PC-3 (cell line): Measurements from ENCODE around the gene FOLR2. TPM values are rescaled to one million over a fixed set of nuclear protein-coding genes. Genes with fewer than 3 reads are reported as not detected.
"Not testable (repeated sequence)": the region's sequence is repeated elsewhere in the genome, so short reads cannot be mapped to it uniquely, and the experiment has no call there.

ENCODE experiments used
- ATAC-seq: fragments of 200-7000 bp; cut with Tn5 transposase; 2 replicates; pipeline ENCODE4 v1.9.1; 2020; ENCODE audit warnings: mild to moderate bottlenecking, moderate library complexity
- BruUV-seq: library from RNA; stranded (reverse); fragments of 400-500 nt; replicated peaks from 2 replicates; lab custom pipeline; 2021; lab: Mats Ljungman, UMichigan
- CTCF ChIA-PET: fragments of 300-600 bp; sonication (Branson Sonifier 250); formaldehyde crosslinking; loops from one replicate; lab custom pipeline; 2022; ENCODE audit warnings: antibody characterized with exemption; lab: Charles Lee
- POLR2A ChIA-PET: fragments of 300-600 bp; sonication (Branson Sonifier 250); formaldehyde crosslinking; loops from one replicate; lab custom pipeline; 2022; ENCODE audit warnings: antibody characterized with exemption; ENCODE audit not compliant: unreplicated experiment; lab: Charles Lee
- DNase-seq: peaks from one replicate; pipeline ENCODE4 v3.0.0-alpha.2; 2015
- H2AFZ ChIP-seq: fragments of 300-600 bp; sonication (generic); 2 replicates; pipeline ENCODE4 v1.6.0; 2016; ENCODE audit warnings: antibody characterized with exemption, low read length
- H3F3A ChIP-seq: fragments of 300-600 bp; sonication (generic); one replicate; pipeline ENCODE4 v1.6.0; 2017; ENCODE audit warnings: antibody characterized with exemption, low read length, control low read depth, mild to moderate bottlenecking; ENCODE audit not compliant: unreplicated experiment
- H3K27ac ChIP-seq: fragments of 300-600 bp; sonication (generic); 2 replicates; pipeline ENCODE4 v1.5.1; 2016; ENCODE audit warnings: mild to moderate bottlenecking, low read length
- H3K27me3 ChIP-seq: fragments of 300-600 bp; sonication (generic); 2 replicates; pipeline ENCODE4 v1.6.1; 2016; ENCODE audit warnings: low read length, mixed read lengths
- H3K36me3 ChIP-seq: fragments of 300-600 bp; sonication (generic); 2 replicates; pipeline ENCODE4 v1.6.1; 2016; ENCODE audit warnings: low read depth, mixed run types, low read length, mixed read lengths
- H3K4me1 ChIP-seq: fragments of 300-600 bp; sonication (generic); 2 replicates; pipeline ENCODE4 v1.5.1; 2016; ENCODE audit warnings: low read length; ENCODE audit not compliant: insufficient read depth
- H3K4me2 ChIP-seq: fragments of 300-600 bp; sonication (generic); 2 replicates; pipeline ENCODE4 v1.6.0; 2016; ENCODE audit warnings: low read length
- H3K4me3 ChIP-seq: fragments of 300-600 bp; sonication (generic); 2 replicates; pipeline ENCODE4 v1.5.1; 2016; ENCODE audit warnings: mild to moderate bottlenecking, low read length, mixed read lengths
- H3K79me2 ChIP-seq: fragments of 300-600 bp; sonication (generic); 2 replicates; pipeline ENCODE4 v1.6.1; 2017; ENCODE audit warnings: low read length, mixed read lengths
- H3K9ac ChIP-seq: fragments of 300-600 bp; sonication (generic); 2 replicates; pipeline ENCODE4 v1.6.0; 2016; ENCODE audit warnings: mild to moderate bottlenecking, low read length
- H3K9me2 ChIP-seq: fragments of 300-600 bp; sonication (generic); replicated peaks from 2 replicates; pipeline ENCODE4 v1.6.1; 2016; ENCODE audit warnings: mixed run types, low read length, mixed read lengths
- H3K9me3 ChIP-seq: fragments of 300-600 bp; sonication (generic); 2 replicates; pipeline ENCODE4 v1.6.1; 2016; ENCODE audit warnings: low read length, mixed read lengths
- H4K20me1 ChIP-seq: fragments of 300-600 bp; sonication (generic); 2 replicates; pipeline ENCODE4 v1.6.1; 2016; ENCODE audit warnings: low read length, mixed read lengths
- CTCF ChIP-seq: fragments of 300-600 bp; sonication (generic); conservative IDR thresholded peaks from 2 replicates; pipeline ENCODE4 v1.5.1; 2017; ENCODE audit warnings: antibody characterized with exemption, low read depth, mild to moderate bottlenecking, low read length
- EZH2 ChIP-seq: fragments of 300-600 bp; sonication (generic); IDR thresholded peaks from one replicate; pipeline ENCODE4 v1.6.1; 2017; ENCODE audit warnings: antibody characterized with exemption, mild to moderate bottlenecking, low read length; ENCODE audit not compliant: unreplicated experiment
- EZH2phosphoT487 ChIP-seq: fragments of 300-600 bp; sonication (generic); IDR thresholded peaks from 2 replicates; pipeline ENCODE4 v1.6.1; 2018; ENCODE audit warnings: mild to moderate bottlenecking, antibody characterized with exemption, low read length, borderline replicate concordance
- intact Hi-C: fragments of 100-400 bp; cut with micrococcal nuclease; formaldehyde crosslinking; loops from 2 replicates; pipeline ENCODE4 v1.9.0; 2023
- total RNA-seq: library from RNA; depleted of rRNA; stranded (reverse); fragments of >200 nt; gene quantifications from 2 replicates; pipeline ENCODE4 v1.2.3, GENCODE V29; 2014

The FOLR2 gene
- total RNA-seq, 1 experiment from 2014 or later: not detected

DNA sequence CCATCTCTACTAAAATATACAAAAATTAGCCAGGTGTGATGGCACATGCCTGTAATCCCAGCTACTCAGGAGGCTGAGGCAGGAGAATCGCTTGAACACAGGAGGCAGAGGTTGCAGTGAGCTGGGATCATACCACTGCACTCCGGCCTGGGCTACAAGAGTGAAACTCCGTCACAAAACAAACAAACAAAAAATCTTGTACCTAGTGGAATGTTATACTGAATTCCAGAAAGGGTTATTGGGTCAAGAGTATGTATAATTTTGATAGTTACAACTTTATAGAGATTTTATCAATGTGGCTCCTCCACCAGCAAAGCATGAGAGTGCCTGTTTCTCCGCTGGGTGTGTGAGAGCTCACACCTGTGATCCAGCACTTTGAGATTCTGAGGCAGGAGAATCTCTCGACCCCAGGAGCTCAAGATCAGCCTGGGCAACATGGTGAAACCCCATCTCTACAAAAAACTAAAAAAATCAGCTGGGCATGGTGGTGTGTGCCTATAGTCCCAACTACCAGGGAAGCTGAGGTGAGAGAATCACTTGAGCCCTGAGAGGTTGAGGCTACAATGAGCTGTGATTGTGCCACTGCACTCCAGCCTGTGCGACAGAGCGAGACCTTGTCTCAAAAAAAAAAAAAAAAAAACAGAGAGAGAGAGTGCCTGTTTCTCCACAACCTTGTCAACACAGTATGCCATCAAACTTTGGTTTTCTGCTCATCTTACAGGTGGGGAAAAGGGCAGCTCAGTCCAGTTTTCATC lies 37.4 kb upstream of the FOLR2 start:
- Histone ChIP-seq H3K9me3 (no peaks in the 10 kb centered on the region), H3K27me3 (0 out of 2 replicates have a peak, but pooled peaks cover 3% of the 10 kb centered on the region), H3K4me2 (no peak overlapping the region), H3K4me3 (no peak overlapping the region), H3K27ac (no peak overlapping the region), H3K9ac (no peak overlapping the region), H3K4me1 (peaks cover 5% of the 10 kb centered on the region; the same call in 1 of the 2 replicates), H3K9me2 (no peaks in the 10 kb centered on the region), H4K20me1 (no peaks in the 10 kb centered on the region), H3K36me3 (no peaks in the 10 kb centered on the region), H3K79me2 (no peaks in the 10 kb centered on the region), H2AFZ (no peak overlapping the region; the same call in 1 of the 2 replicates), H3F3A (no peaks in the 10 kb centered on the region)
- BruUV-seq: no TSS peak
- TF ChIP-seq EZH2 (no peak), CTCF (no peak), EZH2phosphoT487 (no peak)
- DNase-seq: peak; percentile 31
- intact Hi-C loops: no loop called here
- no peak for ATAC-seq
- POLR2A ChIA-PET: interaction anchor here (0.6 kb wide), 1 partner anchor 57 kb away, joined by 8 read pairs; no protein-coding TSS in a partner anchor
- CTCF ChIA-PET: no interaction called here

DNA sequence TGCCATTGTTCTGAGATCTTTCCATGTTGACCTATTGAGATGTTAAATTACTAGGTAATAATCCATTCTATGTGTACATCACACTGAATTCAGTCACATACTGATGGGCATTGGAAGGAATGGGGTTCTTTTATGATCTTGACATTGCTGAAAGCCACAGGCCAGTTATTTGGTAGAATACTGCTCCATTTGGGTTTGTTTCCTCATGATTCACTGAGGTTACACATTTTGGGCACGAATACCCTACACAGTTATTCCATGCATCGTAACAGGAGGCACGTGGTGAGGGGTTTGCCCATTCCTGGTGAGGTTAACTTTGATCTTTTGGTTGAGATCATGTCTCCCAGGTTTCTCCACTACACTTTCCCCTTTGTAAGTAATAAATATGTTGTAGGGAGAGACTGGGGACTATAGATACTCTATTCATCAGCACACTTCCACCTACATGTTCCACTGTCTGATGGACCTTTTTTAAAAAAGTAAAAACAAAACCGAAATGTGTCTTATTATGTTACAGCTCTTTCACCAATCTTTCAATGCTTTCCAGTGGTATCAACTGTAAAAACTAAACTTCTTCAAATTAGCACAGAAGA lies 36.7 kb upstream of the FOLR2 start:
- Histone ChIP-seq H3K4me2 (no peak overlapping the region), H3K36me3 (no peaks in the 10 kb centered on the region), H3K27me3 (0 out of 2 replicates have a peak, but pooled peaks cover 3% of the 10 kb centered on the region), H2AFZ (no peak overlapping the region), H4K20me1 (no peaks in the 10 kb centered on the region), H3K9me2 (no peaks in the 10 kb centered on the region), H3K4me1 (0 out of 2 replicates have a peak, but pooled peaks cover 4% of the 10 kb centered on the region), H3K4me3 (no peak overlapping the region), H3K9me3 (no peaks in the 10 kb centered on the region), H3K79me2 (no peaks in the 10 kb centered on the region), H3K27ac (no peak overlapping the region), H3F3A (no peaks in the 10 kb centered on the region), H3K9ac (no peak overlapping the region)
- intact Hi-C loops: loop anchor here (5.0 kb wide), 1 partner anchor 78 kb away; the partner anchor contains the start of gene LAMTOR1
- BruUV-seq: no TSS peak
- ATAC-seq (no peak), DNase-seq (no peak)
- ChIA-PET POLR2A (interaction anchor here (0.6 kb wide), 1 partner anchor 58 kb away, joined by 8 read pairs; no protein-coding TSS in a partner anchor), CTCF (no interaction called here)
- TF ChIP-seq EZH2phosphoT487 (no peak), CTCF (no peak)

- CTCF ChIA-PET: interaction anchor here (0.6 kb wide), 1 partner anchor 39 kb away, joined by 3 read pairs; no protein-coding TSS in a partner anchor
- H3K36me3 ChIP-seq, H2AFZ ChIP-seq, H3K27me3 ChIP-seq, ATAC-seq, DNase-seq, H3K9ac ChIP-seq, H3K9me2 ChIP-seq, H3K4me2 ChIP-seq, BruUV-seq, H3K9me3 ChIP-seq, POLR2A ChIA-PET, H3F3A ChIP-seq, H4K20me1 ChIP-seq, H3K27ac ChIP-seq, H3K4me1 ChIP-seq, H3K79me2 ChIP-seq, H3K4me3 ChIP-seq: not testable (repeated sequence)
- intact Hi-C loops: loop anchor here (5.0 kb wide), 1 partner anchor 79 kb away; the partner anchor contains the start of gene LAMTOR1
These were observed 35.6 kb upstream of the FOLR2 start for GRCh38 chr11:72180892-72181552.

- intact Hi-C loops: loop anchor here (5.0 kb wide), 1 partner anchor 79 kb away; the partner anchor contains the start of gene LAMTOR1
- not testable (repeated sequence) for H3K9ac ChIP-seq, BruUV-seq
These were observed 35.0 kb upstream of the FOLR2 start for GRCh38 chr11:72181553-72181958.

More at GRCh38 chr11:72181553-72181958, 35.0 kb upstream of the FOLR2 start:
- H4K20me1 ChIP-seq, H3K9me2 ChIP-seq, H2AFZ ChIP-seq, H3K27ac ChIP-seq, H3K4me1 ChIP-seq, H3K4me2 ChIP-seq, H3F3A ChIP-seq, CTCF ChIA-PET, ATAC-seq, H3K9me3 ChIP-seq, H3K36me3 ChIP-seq, H3K27me3 ChIP-seq, H3K79me2 ChIP-seq, H3K4me3 ChIP-seq: not testable (repeated sequence)
- POLR2A ChIA-PET: interaction anchor here (0.6 kb wide), 1 partner anchor 9 kb away, joined by 3 read pairs; no protein-coding TSS in a partner anchor
- DNase-seq: peak; percentile 17
